Activated T-cell treated with anti-CD3 and anti-CD28 coated beads for 24 hours (primary cell): Measurements from ENCODE around the gene PSMD11.
A peak's percentile ranks its signal among the peaks of the same experiment; 100 is the strongest.
"Not testable (repeated sequence)": the region's sequence is repeated elsewhere in the genome, so short reads cannot be mapped to it uniquely, and the experiment has no call there.

Experiments used
- DNase-seq: peaks from one replicate; pipeline ENCODE4 v3.0.0-alpha.2; 2020; ENCODE audit warnings: low read depth

PSMD11 gene

DNA sequence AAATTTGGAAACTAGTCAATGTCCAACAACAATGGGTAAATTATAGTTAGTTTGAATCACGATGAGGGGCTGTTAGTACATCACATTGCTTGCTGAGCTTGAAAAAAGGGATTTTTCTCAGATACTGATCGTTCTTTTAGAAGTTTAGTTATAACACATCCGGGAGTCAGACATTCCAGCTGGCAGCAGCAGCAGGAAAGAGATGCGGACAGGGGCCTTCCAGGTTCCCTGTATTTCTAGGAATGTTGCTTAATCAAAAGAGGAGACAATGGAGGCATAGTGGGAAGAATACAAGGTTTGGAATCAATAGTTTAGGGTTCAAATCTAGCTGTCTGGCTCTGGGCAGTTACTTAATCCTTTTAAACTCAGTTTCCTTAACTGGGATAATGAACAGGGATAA is 70.3 kb downstream of the PSMD11 start:
- no peak for DNase-seq

DNA sequence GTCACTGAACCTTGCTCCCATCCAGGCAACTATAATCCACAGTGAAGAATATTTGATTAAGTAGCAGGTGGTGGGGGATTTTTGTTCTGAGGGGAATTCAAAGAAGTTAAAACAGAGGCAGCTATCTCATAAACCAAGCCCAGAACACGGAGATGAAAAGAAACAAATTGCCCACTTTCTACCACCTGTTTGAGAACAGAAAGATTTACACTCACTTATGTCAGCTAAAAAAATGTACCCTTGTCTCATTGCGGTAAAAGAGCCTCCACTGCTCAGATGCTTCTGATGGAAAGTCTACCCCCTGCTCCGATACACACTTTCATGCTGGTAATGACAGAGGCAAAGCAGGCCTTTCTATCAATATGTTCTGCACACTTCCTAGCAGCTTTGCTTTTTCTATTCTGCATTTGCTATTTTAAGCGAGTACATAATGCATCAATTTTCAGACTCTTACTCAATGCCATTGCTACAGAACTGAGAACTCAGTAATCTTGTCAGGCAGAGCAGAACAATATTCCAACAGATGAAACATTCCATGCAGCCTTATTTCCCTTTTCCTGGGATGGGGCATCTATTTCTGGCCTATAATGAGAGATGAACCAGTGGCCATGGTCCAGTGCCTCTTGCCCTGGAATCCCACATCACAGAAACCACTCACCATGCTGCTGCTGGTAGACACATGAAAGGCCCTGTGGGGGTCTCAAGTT is 71.5 kb downstream of the PSMD11 start:
- no peak for DNase-seq

DNA sequence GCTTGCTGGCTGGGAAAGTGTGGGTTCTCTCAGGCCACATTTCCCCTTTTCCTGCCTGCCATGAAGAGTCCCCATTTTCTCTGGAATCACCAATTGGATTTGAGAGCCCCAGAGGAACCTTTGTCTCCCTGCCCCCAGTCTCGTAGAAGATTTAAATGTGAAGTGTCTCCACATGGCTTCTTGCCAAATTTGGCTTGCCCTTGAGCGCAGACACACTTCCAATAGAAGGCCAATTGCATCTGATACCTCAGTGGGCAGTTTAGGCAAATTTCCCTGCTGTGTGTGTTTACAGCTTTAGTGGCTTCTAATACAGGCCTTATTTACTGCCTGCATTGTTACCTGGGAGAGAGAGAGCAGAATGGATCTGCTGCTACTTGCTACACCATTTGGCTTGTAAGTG is 72.1 kb downstream of the PSMD11 start:
- no peak for DNase-seq

DNA sequence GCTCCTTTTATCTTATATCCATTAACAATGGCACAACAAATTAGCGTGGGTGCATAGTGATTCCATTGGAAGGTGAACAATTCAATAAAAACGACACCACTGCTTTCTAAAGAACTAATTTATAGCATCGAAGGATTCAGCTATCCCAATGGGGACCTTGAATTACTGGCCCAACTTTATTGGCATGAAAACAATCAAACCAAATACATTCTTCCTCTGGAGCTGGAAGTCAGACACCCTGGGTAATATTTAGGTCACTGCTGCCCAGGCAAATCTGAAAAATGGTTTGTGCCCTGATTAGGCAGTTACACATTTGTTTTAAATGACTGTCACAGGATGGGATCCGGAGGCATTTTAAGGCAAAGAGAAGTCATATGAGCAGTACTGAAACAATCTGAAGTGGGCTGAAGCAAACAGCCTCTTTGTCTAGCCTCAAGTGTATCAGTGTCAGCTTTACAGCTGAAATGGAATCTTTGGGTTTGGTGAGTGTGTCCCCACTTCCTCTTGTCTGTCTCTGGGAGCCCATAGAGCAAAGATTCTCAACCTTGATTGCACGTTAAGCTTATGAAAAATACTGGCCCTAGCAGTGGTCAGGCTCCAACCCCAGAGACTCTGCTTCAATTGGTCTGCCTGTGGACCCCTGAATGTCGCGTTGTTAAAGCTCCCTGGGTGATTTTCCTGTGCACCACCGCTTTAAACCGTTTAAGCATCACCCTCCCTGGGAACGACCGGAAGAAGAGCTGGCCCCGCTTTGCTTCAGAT is 72.8 kb downstream of the PSMD11 start:
- DNase-seq: no peak

DNA sequence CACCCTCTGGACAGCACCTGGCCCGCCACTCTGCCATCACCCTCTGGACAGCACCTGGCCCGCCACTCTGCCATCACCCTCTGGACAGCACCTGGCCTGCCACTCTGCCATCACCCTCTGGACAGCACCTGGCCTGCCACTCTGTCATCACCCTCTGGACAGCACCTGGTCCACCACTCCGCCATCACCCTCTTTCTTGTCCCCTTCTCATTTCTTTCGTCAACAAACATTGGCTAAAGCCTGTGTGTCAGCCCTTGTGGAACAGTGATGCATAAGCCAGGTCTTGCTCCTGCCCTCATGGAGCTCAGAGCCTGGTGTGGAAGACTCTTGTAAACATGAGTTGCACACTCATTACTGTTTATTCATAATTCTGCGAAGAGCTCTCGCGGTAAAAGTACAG is 73.7 kb downstream of the PSMD11 start:
- DNase-seq: no peak

DNA sequence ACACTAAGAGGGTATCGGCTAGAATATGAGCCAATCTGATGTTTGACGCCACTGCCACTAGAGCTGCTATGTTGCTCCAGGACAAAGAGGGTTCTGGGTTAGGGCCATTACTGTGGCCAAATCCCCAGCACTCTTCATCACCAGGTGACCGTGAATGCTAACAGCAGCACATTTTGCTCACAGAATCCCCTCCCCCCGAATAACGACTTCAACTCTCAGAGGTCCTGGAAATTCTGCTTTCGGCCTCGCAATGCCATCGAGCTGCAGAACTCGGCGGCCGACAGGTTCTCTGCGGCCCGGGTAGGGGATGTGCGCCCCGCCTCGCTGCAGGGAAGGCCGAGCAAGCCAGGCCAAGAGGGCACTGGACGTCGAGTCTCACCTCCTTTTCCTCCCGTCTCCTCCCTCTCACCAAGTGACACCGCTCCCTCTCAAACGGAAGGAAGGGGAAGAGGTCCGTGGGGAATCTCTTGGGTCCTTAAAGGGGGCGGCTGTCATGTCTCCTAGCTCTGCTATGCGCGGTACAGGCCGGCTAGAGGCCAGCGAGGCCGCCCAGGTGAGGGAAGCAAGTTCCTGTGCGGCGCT is 74.4 kb downstream of the PSMD11 start:
- no peak for DNase-seq

DNA sequence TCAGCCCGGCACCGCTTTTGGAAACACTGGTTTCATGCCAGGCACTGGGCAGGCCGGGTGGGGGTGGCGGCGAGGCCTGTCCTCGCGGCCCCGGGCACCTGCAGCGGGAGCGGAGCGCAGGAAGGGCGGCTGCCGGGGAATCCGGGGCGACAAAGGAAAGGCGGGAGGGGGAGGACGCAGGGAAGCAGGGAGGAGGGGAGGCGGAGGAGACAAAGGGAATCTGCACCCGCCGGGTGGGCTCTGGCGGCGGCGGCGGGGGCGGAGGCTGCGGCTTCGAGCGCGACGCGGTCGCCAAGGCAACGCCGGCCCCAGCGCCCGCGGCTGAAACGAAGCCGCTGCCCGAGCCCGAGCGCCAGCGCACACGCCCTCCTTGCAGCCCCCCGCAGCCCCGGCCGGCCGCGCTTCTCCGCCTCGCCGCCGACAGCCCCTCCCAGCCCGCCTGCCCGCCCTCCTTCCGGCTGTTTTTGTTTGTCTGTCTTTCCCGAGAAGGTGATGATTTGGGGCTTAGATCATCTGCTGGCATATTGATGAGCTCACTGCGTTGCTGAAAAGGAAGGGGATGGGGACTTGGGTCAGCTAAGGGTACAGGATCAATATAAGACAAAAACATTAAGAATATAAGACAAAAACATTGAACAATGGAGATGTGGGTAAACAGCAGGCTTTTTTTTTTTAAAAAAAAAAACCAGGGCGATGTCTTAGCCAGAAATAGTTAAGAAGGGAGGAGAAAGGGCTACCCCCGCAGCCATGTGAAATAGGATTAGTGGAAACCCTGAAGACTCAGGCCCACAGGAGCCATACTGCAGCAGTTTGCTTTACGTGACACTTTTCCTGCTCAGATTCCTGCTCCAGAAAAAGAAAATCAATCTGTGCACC is 75.2 kb downstream of the PSMD11 start:
- DNase-seq: peak; percentile 57

DNA sequence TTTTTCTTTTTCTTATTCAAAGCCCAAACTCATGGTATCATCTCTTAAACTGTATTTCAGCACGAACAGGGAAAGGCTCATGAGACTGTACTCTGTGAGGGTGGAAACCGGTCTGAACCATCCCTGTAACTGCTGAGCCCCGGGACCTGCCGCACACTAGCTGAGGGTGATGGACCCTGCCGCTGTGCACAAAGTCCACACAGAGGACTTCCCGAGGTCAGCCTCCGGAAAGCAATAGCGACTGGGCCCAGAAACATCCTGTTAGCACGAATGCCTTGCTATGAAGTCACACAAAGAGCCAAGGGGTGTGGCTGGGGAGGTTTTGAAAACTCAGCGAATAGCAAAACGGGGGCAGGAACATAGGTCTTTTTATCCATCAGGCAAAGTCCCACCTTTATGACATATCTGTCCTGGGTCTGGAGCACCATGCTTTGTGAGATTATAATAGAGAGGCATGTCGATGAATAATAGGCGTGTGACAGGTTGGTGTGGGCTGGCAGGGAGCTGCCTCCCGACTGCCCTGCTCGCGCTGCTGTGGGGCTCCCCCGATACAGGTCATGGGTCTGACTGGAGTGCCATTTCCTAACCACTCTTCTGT is 75.9 kb downstream of the PSMD11 start:
- peak; percentile 30 for DNase-seq

DNA sequence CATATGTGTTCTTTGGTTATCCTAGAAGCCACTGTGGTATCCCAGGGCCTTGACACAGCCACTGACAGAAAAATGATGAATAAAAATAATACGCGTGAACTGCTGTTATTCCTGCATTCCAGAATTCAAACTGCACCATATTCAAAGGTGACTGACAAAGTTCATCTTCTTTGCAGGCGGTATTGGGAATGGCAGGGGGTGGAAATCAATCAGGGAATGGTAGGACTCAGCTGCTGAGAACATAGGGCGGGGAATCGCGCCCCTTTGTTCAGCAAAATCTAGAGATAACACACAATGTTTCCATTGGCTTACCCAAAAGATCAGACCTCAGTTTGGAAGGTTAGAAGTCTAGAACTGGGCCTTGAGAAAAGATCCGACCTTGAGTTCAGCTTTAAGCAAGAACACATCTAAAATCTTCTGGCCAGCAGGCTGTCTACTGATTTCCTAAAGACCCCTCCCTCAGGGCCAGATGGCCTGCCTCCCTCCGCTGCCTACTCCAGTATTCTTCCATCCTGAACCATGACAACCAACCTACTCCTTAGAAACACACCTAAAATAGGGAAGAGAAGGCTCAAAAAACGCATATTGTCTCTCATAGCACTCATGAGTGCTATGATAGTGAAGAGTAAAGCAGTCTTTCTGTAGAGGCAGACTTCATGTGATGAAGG is 76.6 kb downstream of the PSMD11 start:
- DNase-seq: no peak

DNA sequence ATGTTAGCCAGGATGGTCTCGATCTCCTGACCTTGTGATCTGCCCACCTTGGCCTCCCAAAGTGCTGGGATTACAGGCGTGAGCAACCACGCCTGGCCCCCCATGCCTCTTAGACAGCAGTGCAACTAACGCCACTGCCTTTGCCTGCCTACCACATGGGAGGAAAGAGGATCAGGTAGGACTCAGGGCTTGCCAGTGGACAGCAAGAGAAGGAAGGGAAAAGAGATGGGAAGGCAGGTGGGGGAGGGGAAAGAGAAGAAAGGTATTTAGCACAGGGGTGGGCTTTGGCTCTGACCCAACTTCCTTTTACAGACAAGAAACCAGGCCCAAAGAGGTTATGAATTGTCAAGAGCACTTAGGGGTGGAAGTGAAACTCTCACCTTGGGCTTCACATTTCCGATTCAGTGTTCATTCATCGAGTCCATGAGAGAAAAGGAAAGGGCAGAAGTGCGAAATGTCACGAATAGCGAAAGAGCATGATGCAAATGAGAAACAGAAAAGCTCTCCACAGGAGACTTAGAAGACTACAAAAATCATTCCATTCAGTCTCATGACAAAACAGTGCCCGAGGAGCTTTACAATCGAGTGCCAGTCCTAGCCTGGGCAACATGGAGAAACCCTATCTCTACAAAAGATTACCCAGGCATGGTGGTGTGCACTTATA is 78.8 kb downstream of the PSMD11 start:
- peak; percentile 51 for DNase-seq

DNA sequence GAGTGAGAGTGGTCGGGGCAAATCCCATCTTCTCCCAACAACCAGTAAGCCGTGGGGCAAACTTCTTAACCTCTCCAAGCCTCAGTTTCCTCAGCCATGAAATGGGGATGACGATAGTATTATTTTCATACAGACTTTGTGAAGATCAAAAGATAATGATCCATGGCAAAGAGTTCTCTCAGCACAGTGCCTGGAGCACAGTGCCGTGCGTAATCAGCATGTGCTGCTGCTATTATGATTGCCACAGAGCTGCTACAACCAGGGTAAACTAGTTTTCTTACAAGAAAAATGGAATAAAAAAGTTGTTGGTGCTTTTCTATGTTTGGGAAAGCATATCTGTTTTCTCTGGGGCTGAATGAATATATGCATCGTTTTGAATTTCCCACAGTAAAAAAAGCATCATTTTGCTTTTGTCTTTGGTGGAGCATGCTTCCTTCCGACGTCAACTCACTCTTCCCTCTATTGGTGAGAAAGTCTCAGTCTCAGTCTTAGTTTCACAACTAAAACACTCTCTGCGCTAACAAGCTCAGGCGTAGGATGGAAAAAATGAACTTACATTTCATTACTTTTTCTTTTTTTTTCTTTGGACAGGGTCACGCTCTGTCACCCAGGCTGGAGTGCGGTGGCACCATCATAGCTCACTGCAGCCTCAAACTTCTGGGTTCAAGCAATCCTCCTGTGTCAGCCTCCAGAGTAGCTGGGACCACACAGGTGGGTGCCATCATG is 79.7 kb downstream of the PSMD11 start:
- peak; percentile 21 for DNase-seq

DNA sequence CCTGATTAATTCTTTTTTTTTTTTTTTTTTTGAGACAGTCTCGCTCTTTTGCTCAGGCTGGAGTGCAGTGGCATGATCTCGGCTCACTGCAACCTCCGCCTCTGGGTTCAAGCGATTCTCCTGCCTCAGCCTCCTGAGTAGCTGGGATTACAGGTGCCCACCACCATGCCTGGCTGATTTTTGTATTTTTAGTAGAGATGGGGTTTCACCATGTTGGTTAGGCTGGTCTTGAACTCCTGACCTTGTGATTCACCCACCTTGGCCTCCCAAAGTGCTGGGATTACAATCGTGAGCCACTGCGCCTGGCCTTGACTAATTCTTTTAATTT is 80.2 kb downstream of the PSMD11 start:
- not testable (repeated sequence) for DNase-seq

DNA sequence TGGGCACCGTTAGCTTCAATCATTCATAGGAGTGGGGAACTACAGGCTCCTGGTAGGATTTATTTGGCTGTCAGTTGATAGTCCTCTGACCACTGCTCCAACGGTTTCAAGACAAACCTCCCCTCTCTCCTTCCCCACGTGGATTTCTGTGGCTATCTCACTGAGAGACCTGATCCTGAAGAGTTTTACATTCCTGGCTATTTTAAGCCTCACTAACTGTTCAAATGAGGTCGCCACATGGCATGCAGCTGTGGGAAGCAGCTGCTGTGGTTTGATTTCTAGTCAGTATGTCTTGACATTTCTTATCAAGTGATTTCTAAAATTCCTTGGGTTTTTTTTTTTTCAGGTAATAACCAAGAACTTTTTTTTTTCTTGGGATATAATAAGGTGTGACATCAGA is 80.8 kb downstream of the PSMD11 start:
- DNase-seq: no peak

DNA sequence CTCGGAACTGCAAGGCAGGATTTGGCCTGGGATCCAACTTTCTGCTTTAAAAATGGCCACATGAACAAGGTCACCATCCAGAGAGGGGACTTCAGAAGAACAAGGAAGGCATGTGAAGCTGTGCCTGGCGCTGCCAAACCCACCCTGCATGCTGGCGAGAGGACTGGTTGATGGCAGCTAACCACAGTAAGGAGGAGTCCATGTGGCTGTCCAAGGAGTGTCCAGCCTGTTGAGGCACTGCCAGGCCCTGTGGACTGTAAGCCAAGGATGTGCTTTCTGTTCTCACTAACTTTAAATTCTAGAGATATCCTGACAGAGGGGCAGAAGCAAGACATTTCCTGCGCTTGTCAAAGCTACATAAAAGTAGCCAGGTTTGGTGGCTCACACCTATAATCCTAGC is 82.8 kb downstream of the PSMD11 start:
- DNase-seq: no peak

DNA sequence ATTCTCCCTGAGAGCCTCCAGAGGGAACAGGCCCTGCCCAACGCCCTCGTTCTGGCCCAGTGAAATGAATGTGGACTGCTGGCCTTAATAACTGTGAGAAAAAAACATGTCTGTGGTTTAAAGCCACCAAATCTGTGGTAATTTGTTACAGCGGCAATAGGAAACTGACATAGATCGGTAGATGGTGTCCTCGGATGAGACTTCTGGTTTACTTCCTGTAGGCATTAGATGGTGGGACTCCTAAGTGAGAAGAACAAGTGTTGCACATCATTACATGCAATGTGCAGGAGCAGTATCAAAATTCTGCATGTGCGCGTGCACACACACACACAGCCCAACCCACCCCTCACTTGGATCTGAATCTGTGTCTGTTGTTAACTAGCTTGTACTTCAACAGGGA is 84.5 kb downstream of the PSMD11 start:
- no peak for DNase-seq

DNA sequence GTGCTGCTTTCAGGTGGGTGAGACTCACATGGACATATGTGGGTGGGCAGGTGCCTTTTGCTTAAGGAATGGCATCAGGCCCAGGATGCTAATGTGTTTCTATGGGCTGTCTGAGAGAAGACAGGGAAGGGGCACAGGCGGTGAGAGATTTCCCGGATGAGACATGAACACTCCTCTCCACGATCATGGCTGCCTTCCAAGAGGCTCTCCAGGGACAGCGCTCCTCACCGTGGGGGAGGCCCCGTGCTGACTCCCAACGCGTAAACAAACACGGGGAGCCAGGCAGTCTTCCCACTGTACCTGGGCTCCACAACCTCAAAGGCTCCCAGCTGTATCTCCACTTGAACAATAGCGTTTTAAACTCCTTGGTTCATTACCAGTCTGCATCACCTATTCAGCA is 85.3 kb downstream of the PSMD11 start:
- no peak for DNase-seq
